HG03045 (cell line): Measurements from ENCODE around the gene CPOX.
A peak's percentile ranks its signal among the peaks of the same experiment; 100 is the strongest.

Source experiments
- ATAC-seq: cut with Tn5 transposase; IDR thresholded peaks from one replicate; pipeline ENCODE4 v1.9.1; 2021; ENCODE audit warnings: mild to moderate bottlenecking, moderate library complexity; ENCODE audit not compliant: unreplicated experiment

Gene CPOX

DNA sequence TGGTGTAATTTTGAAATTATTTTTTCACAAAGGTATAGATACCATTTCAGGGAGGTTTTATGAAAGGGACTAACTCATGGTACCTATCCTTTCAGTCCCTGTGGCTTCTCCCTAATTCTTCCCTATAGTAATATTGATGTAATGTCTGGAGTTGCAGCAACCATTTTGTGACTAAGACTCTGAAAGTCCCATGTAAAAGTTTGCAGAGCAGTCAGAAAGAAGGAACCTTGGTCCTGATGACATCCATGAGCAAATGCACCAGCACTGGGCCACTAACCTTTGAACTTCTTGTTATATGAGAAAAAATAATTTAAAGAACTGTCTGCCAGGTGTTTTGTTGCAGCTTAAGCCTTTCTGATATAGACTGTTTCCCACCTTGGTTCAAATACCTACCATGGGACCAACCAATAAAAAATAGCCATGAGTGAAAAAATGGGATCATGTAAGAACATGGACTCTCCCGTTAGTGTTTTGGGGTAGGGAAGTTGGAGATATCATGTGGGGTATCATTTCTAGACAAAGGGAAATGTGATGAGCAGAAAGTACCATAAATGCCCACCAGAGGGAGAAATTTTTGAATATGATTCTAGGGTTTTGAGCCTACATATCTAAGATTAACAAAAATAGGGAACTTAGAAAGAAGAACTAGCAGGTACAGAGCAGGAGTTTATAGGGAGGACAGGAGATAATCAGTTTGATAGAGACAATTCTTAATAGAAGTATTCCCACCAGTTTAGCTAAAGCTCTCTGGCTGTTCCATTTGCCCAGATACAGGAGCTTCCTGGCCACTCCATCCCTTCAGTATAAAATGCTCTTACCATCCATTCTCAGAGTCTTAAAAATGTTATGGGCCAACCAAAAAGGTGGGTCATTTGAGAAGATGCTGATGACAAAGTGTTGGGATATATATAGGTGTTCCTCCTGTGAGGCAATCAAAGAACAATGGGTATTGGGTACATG, 3.4 kb upstream of the CPOX start:
- no peak for ATAC-seq

DNA sequence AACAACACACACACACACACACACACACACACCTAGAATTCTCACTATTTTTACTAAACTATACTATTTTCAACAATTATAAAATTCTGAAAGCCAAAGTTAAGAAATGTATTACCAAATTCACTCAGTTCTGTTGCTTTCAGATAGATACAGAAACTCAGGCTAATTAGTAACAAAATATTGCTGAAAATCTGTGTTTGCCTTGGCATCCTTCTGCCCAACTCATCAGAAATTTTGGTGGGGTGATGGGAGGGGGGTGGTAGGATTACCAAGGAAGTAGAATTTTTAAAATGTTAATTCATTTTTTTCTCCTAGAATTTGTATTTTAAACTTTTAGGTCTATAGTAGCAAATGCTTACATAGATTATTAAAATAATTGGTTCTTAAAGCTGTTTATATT, 2.7 kb upstream of the CPOX start:
- no peak for ATAC-seq

DNA sequence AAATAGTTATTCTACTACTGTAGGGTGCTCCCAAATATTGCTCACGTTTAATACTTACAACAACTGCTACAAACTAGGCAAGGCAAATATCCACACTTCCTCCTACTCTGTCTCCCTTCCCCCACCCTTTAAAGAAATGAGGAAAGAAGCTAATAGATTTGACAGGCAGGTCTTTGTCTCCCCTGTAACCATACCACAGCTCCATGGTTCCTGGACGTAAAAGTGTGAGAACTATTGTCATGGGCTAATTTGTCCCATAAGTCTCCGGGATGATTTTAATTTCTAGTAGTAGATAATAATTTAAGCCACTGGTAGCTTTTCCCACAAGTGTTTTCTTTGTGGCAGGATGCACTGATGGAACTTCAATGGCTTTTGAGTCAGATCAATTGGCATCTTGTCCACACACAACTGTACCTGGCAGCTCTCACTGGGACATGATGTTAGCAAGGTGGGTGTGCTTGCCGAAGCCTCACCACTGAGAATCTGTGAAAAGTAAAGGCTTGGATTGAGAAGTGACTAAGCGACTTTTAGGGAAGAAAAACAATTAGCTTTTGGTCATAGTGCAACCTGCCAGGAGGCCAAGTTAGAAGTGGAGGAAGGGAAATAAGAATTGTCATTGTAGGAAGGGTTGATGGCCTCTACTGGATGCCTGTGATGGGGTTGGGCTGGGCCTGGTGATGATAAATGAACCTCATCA, 1.4 kb upstream of the CPOX start:
- no peak for ATAC-seq

DNA sequence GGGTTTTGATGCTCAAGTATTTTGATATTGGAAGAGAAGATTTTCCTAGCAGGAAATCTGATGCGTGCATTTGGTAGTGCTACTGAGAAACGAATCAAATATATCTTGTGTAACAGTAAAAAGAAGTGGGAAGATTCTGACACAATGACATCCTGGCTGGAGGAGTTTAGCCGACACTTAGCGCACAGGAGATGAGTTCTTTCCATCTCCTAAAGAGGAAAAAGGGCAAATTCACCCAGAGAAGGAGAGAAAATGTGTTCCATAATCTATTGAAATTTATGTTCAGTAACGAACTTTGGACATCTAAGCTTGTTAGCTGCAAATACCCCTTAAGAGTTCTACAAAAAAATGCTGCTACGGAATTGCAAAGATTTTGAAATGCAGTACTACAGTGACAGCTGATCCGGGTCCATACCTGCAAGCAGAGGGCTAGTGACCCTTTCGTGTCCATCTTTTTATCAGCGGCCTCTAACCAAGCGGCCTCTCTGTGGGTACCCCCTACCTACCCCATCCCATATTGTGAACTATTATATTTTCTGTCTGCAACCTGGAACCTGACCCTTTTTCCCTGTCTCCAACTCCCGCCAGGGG, 971 bp downstream of the CPOX start:
- no peak for ATAC-seq

DNA sequence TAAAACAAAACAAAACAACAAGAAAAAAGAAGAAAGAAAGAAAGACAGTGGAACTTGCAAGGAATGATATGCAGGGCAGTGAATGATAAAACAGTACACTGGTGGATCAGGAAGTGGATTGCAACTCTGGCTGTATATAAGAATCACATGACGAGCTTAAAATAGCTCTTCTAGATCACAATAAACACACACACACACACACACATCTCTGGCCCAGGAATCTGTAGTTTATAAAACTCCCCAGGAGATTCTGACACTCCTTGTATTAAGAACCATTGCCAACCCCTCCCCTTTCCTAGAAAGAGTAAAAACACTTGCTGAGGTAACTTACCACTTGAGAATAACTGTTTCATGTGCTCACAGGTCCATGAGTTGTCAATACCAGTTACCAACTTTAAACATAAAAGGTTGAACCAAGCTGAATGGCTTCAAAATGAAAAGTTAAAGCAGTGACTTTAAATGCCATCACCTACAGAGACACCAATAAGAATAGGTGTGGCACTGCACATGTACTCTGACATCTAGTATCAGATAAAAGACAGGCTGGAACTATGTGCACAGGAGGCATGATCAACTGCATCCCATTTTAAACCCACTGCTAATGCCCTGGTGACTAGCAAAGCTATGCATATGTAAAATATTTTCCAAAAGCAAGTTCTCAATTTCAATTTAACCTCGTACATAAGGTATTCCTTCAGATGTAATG, 3.9 kb downstream of the CPOX start:
- no peak for ATAC-seq

DNA sequence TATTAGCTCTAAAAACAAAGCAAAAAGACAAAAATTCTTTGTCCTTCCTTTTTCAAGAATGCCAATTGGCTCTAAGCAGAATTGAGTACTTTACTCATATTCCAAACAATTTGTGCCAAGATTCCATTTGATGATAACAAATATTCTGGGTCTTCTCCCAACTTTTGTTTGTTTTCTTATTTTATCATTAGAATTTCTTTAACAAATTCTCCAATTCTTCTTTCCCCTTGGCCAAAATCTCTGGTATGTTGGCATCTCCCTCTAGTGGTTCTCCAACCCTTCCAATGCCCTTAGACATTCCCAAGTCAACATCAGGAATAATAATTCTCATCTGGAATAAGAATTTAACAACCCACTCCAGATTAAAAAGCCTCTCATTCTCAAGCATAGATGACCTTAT, 5.3 kb downstream of the CPOX start:
- no peak for ATAC-seq

DNA sequence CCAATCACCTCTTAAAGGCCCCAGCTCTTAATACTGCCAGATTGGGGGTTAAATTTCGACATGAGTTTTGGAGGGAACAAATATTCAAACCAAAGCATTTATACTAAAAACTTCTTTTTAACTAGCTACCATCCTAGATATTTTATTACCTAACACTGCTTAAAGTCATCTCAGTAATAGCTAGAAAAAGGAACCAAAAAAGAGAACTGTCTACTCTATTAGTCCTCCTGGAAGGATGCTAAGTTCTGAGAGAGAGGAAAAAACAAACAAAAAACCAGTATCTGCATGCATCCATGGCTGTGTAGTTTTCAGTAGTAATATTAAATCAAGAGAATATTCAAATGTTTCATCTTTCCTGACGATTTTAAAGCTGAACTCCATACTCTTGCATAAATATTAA, 5.8 kb downstream of the CPOX start:
- no peak for ATAC-seq

DNA sequence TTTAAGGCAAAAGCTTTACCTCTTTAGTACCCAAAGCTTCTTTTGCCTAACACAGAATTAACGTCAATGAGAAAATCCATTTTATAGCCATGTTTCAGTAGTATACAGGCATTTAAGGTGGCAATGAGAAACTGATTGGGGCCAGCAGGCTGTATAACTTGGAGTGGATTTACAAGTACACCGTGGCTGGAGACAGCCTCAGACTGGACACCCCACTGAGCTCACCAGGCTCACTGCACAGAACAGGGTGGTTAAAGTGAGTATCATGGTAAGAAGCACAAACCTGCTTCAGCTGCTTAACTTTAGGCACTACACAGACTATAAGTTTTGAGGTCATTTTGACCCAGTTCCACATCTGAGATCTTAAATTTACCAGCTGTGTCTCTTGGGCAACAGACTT, 8.9 kb downstream of the CPOX start:
- no peak for ATAC-seq

DNA sequence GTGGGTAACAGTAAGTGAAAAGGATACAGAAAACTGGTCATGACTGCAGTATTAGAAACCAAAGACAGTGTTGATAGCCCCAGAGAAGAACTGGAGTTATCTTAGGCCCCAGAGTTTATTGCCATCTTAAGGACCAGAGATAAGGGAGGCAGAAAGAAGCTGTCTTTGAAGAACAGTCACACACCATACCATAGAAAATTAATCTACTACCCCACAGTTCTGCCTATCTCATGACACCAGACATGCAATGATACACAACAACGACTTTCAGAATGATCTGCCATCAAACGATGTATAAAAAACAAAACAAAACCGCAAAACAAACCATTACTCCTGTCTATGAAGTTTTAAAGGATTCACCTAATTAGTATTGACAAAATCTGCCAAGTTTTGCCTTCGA, 9.6 kb downstream of the CPOX start:
- no peak for ATAC-seq

DNA sequence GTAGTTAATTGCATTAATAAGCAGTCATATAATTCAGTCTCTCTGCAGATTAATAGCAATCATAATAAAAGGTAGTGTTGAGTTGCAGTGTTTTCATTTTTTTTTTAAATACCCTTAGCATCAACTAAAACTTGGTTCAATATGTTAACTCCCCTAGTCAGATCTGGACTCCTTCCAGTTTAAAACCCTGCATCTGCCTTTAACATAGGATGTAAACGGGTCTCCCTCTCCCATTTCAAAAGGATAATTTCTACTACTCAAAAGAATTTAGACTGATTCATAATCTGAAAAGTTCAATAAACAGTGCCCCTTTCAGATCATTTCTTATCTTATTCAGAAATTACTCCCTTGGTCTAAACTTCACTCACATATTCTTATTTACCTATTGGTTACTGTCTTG, 11.4 kb downstream of the CPOX start:
- no peak for ATAC-seq

DNA sequence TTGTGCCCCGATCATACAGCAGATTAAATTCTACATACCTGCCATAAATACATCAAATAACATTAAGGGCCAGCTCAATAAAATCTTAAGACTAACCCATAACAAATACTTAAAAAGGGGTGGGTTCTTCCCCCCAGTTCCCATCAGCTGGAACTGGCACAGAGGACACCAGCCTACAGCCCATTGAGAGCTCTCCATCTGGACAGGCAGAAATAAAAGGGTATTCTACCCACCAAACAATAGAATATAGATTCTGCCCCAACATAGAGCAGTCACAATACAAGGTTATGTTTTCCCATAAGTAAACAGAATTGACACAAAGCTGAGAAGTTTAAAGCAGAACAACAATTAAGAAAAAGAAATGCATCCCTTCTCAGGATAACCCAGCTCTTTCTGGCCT, 11.9 kb downstream of the CPOX start:
- no peak for ATAC-seq

DNA sequence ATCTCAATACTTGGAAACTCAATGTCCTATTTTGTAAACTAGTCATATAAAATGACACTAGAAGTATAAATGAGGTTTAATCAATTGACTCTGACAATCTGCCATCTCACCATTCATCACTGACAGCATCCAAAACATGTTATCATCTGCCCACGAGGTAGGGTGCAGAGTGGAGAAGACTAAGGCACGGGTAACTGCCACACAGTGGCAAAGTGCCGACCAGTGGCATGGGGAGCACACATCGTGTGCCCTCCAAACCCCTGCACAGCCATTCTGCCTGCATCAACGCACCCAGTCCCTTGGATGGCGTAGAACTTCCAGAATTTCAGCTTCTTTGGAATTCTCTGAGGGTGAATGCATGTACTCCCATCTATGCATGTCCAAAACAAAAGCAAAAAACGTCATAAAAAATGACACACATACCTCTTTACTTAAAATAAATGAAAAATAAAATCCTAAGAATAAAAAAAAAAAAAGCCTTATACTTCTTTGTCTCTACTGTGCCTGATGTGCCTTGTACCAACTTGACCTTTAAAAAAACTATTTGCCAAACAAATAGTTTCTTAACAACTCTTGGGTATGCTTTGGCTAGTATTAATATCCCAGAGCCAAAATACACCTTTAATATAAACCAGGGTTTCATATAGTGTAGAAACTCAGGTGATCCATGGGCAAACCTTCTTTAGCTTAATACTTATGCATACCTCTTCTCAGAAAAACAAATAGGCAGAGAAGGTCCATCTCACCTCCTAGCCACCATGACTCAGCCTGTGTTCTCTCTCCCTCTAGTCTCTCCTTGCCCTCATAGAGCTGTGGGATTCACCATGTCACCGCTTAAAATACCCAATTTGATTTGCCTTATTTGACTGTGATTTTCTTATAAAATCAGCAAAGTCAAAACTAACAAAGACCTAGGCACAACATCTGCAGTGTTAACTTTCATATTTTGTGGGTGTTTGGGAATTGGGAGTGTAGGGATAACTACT, 12.7 kb downstream of the CPOX start:
- no peak for ATAC-seq

DNA sequence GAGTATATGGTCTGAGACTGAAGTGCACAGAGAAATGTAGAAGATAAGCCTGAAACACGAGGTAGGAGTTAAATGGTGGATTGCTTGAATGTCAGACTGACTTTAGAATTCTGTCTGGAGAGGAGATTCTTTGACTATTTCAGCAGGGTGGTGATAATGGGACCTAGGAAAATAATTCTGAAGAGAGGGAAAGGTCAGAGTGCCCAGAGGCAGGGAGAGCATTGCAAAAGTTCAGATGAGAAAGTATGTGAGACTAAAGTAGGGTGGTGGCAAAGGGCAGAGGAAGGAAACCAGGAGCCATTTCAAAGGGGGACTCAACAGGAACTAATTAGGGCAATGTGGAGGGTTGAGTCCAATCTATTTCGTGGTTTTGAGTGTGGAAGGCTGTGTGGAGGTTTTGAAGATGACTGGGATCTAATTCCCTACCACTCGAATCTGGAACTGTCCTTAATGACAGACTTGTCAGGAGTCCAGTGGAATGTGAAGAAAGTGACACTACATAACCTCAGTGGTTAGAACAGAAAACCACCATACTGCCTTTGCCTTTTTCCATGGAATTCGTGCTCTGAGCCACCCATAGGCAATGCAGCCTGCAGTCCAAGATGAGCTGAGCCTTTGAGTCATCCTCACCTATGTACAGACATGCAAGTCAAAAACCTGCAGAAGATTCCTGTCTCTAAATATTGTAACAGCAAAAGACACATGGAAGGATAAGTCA, 16.1 kb downstream of the CPOX start:
- ATAC-seq, result no peak

DNA sequence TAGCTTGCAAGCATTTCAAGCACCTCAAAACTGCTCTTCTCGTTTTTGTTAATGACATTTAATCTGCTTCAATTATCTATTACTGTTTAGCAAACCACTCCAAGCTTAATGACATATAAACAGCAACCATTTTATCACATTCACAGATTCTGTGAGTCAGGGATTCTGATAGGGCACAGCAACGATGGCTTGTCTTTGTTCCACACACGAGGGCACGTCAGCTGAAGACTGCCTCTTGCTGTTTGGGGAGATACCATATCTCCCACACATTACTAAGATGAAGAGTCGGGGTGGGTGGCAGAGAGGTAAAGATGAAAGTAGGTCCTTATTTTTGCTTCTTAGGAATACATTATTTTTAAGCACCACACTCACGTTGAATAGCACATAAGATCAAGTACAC, 19.3 kb downstream of the CPOX start:
- peak; percentile 46 for ATAC-seq

DNA sequence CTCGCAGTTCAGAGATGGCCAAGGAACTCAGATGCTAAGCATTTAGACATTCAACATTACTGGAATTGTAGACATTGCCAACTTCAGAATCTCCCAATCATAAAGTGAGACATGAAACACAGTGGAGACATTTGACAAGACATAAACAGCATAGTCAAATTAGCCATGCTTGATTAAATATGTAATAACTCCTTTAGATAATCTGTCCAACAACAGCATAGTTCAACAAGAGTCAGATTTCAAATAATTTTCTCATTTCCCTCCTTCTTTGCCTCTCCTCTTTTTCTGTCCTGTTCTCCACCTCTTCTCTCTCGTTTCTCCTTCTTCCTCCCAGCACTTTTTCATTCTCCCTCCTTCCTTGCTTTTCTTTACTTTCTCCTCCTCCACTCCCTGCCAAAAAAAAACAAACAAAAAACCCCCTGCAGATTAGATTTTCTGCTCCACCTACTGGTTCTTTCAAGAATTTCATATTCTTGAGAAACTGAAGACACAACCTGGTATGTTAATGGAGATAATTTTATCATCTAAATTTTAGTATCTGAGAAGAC, 20.2 kb downstream of the CPOX start:
- ATAC-seq, result peak; percentile 40

DNA sequence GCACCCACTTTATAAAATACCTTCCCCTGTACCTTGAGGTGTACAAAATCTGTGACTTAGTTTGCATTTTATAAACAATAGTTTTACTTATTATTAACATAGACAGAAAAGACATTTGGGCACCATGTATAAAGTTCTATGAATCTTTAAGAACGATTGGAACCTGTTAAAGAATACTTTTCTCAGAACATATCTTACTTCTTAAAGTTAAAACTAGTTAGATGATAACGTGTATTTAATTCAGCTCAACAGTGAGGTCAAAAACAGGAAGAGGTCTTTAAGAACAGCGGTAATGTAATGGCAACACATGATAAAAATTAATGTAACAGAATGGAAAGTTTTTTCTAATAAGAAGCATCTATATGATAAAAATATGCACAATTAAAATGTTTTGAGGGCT, 25.0 kb downstream of the CPOX start:
- no peak for ATAC-seq

DNA sequence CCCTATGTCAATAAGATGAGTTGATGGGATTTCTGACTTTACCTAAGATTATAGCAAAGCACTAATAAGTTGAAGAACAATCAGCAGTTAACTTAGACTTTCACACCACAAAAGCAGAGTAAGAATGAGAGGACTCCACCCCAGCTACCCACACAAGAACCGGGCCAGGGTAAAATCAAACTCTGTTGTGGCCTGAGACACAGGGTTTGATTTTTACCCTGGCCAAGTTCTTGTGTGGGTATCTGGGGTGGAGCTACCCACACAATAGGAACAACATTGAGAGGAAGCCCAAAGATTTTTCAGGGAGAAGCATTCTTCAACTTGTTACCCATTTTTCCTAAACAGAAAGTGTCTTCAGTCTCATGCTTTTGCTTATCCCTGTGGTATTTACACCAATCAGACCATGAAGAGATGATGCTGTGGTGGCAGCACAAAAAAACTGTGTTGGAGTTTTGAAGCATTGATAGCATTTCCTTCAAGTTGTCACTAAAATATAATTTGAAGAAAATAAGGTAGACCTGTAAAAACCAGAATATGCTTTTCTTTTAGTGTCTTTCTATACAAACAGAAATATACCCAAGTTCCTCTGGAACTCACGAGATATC, 25.6 kb downstream of the CPOX start:
- ATAC-seq, result peak; percentile 37

DNA sequence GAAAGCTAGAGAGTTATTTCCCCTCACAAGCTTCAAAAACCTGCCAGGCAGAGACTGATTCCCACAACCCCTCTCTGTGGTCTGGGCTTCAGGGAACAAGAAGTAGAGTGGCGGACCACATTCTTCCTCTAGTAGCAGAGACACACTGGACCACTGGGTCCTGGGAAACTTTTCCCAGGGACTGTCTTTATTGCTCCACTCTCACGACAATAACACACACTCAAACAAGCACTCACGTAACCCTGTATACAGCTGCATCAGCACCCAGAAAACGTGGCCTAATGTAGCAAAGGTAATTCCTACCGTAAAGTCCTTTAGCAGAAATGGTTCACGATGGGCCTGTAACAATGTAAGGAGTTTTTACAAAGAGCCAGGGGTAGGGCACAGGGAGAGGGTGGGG, 27.6 kb downstream of the CPOX start:
- ATAC-seq, result no peak

DNA sequence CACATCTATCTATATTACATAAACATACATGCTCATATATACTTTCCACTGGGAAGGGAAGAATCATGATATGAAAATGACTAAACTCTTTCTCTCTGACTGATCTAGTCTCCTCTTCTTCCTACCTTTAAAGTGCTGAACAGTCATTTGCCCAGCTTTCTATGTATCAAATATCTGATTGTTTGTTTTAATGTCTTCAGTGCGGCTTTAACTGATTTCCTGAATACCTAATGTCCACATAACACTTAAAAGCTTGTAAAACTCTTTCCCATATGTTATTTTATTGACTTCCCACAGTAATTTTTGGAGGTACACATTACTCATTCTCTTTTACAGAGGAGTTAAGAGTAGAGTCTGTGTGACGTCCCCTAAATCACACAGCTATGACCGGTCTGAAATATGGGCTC, 28.2 kb downstream of the CPOX start:
- no peak for ATAC-seq
